GM06990 (cell line): ENCODE data around the gene BCO1.

Experiments used
- DNase-seq: peaks from one replicate; pipeline ENCODE4 v3.0.0-alpha.2; 2011; ENCODE audit not compliant: insufficient read length; ENCODE audit errors: extremely low read depth
- H3K27me3 ChIP-seq: replicated peaks from 2 replicates; pipeline ENCODE4 v1.6.0; 2011; ENCODE audit warnings: low read length; ENCODE audit not compliant: control insufficient read depth, insufficient read depth
- H3K36me3 ChIP-seq: 2 replicates; pipeline ENCODE4 v1.5.1; 2011; ENCODE audit warnings: low read length; ENCODE audit not compliant: control insufficient read depth, insufficient read depth
- H3K4me3 ChIP-seq: replicated peaks from 2 replicates; pipeline ENCODE4 v1.5.1; 2011; ENCODE audit warnings: low read depth, mild to moderate bottlenecking, control low read depth, low read length
- CTCF ChIP-seq: IDR thresholded peaks from 2 replicates; pipeline ENCODE4 v1.5.1; 2011; ENCODE audit warnings: low read length, control low read depth, mild to moderate bottlenecking, inconsistent platforms; ENCODE audit not compliant: insufficient read depth, poor library complexity, severe bottlenecking

Gene BCO1

GRCh38 chr16:81238296-81239011, at the start of gene BCO1:
Gene BCO1 (plus strand): TSS chr16:81238689. CDS start chr16:81238909, 220 bp downstream.
- no peaks in the 10 kb centered on the region for H3K36me3 ChIP-seq
- no peak for TF ChIP-seq CTCF
- no peaks in the 10 kb centered on the region; the same call in 1 of the 2 replicates for H3K27me3 ChIP-seq
- no peak for DNase-seq
- H3K4me3 ChIP-seq, result no peak within 1 kb of the TSS

GRCh38 chr16:81189100-81189664, 49.3 kb upstream of the BCO1 start:
- DNase-seq, result no peak

GRCh38 chr16:81190667-81191066, 47.8 kb upstream of the BCO1 start:
- no peak for TF ChIP-seq CTCF
- H3K36me3 ChIP-seq, result no peaks in the 10 kb centered on the region
- no peak overlapping the region for H3K4me3 ChIP-seq
- H3K27me3 ChIP-seq, result peaks cover 1% of the 10 kb centered on the region; the same call in 1 of the 2 replicates
- DNase-seq, result no peak

More at GRCh38 chr16:81189100-81189664, 49.3 kb upstream of the BCO1 start:
- no peak overlapping the region for H3K4me3 ChIP-seq
- TF ChIP-seq CTCF, result no peak
- H3K27me3 ChIP-seq, result 0 out of 2 replicates have a peak, but pooled peaks cover 1% of the 10 kb centered on the region
- no peaks in the 10 kb centered on the region for H3K36me3 ChIP-seq

- DNase-seq, result no peak
- peaks cover 3% of the 10 kb centered on the region for H3K27me3 ChIP-seq
- TF ChIP-seq CTCF, result no peak
- no peaks in the 10 kb centered on the region for H3K36me3 ChIP-seq
- H3K4me3 ChIP-seq, result no peak overlapping the region
These were observed 42.5 kb upstream of the BCO1 start for GRCh38 chr16:81195885-81196534.

GRCh38 chr16:81198635-81199034, 39.9 kb upstream of the BCO1 start:
- Histone ChIP-seq H3K4me3 (no peak overlapping the region), H3K36me3 (no peaks in the 10 kb centered on the region), H3K27me3 (peaks cover 3% of the 10 kb centered on the region)
- TF ChIP-seq CTCF, result no peak
- DNase-seq, result no peak
